GM18498 (cell line): ENCODE measurements around the gene MEGF11.

Source experiments
- ATAC-seq: cut with Tn5 transposase; IDR thresholded peaks from one replicate; pipeline ENCODE4 v1.9.1; 2021; ENCODE audit warnings: mild to moderate bottlenecking, moderate library complexity; ENCODE audit not compliant: unreplicated experiment

Gene MEGF11

DNA sequence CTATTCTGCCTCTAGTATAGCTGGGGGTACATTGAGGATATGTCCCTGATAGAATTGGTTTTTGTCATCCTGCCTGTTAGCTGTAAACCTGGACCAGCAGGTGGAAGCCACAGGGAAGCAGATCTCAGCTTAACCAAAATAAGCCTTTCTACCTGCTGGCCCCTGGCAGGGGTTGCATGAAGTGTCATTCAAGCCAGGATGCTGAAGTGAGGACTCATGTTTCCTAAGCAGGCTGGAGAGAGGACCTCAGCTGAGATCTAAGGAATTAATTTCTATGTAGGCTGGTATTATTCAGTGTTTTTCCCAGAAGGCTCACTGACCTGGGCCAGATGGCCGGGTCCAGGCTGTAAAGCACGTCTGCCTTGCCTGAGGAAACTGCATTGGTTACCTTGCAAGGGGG is 128.9 kb downstream of the MEGF11 start:
- no peak for ATAC-seq

DNA sequence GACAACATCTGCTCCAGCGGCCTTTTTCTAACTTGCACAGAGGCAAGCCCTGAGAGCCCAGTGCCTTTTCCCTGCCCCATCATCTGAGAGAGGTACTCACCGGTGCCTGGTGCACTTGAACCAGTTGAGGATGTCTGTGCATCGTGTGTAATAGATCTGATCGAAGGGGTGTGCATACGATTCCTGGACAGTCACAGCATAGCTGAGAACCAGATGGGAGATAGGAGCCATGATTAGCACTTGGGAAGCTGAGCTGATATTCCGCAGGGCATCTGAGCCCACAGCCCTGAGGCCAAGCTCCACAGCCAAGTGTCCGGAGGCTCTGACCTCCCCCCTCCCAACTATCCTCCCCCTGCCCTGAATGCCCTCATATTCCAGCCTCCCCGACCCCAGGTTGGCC is 129.8 kb downstream of the MEGF11 start:
- no peak for ATAC-seq

DNA sequence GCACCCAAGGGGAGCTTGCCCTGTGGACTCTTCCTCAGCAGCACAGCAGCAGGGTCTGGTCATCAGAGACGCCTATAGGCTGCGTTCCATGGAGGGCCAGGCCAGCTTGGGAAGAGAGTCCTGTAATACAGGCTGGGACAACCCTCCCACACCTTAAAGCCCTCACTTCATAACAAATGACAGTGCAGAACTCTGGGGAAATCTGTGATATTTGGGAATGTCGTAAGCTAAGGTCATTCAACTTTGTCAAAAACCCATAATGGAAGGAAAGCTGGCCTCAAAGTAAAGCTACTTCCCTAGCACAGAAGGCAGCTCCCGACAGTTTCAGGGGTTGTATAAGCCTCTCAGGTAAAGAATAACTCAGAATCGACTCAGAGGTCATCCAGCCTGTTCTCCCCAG is 133.1 kb downstream of the MEGF11 start:
- no peak for ATAC-seq

DNA sequence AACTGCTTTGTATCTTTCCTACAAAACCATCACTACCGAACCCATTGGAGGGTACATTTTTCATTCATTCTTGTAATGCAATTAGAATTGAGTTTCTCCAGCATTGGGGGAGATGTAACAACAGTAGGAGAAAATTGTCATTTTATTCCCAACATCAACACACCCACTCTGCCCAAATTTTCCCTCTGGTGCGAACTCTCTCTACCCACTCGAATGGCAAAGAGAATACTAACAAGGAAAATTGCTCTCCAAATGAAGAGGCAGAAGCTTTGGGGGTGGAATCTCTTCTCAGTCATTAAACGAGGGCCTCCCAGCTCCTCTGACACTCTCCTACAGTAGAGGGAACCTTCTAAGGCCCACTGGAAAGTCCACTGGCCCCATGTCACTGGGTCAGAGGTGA is 135.7 kb downstream of the MEGF11 start:
- ATAC-seq = no peak

DNA sequence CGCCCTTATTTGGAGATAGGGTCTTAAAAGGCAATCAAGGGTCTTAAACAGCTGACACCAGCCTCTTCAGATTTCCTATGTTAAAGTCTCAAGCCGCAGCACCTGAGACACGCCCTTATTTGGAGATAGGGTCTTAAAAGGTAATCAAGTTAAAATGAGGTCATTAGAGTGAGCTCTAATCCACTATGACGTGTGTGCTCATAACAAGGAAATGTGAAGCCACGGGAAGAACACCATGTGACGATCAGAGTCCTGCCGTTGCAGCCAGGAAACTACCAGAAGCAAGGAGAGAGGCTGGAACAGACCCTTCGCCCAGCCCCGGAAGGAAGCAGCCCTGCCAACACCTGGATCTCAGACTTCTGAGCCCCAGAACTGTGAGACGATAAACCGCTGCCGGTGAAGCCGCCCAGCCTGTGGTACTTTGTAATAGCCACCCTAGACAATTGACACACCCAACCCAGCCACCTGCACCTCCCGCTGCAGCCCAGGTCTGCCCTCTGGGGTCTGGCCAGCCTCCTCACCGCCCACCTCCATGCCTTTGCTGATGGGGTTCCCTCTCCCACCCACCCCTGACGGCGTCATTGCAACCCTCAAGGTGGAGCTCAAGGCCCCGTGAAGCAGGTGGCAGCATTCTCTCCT is 137.9 kb downstream of the MEGF11 start:
- ATAC-seq = no peak

DNA sequence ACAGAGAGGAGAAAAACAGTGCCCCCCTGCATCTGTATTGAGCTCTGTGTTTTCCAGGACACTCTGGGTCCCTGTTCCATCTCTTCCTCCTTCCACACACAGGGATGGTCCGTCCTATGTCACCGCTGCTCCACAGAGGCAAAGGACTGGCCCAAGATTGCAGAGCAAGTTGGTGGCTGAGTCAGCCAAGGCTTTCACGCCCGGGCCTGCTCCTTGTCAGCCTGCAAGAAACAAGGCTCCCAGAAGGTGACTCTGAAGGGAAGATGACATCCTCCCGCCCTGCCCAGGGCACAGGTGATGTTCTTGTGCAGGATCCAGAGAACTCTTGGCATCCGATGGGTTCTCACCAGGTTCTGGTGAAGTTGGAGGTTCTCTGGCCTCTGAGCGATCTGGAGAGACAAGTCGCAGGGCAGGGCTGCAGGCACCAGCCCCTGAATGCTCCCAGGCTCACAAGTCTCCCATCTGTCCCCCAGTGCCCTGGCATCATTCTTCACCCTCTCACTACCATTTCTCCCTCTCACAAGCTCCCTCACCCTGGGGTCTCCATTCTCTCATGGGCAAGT is 138.6 kb downstream of the MEGF11 start:
- no peak for ATAC-seq

DNA sequence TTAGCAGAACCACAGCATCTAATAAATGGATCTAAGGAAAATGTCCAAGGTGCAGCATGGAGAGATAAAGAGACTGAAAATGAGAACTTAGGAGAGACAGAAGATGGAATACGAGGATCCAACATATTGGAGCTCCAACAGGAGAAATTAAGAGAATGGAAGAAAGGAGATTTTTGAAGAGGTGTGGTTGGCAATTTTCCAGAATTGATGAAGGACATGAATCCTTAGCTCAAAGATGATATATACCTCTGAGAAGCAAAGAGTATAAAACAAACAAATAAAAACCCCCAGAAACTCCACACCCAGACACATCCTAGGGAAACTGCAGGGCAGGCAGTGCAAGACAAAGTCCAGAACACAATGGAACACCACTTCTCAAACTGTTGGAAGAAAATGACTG is 141.2 kb downstream of the MEGF11 start:
- ATAC-seq = no peak

DNA sequence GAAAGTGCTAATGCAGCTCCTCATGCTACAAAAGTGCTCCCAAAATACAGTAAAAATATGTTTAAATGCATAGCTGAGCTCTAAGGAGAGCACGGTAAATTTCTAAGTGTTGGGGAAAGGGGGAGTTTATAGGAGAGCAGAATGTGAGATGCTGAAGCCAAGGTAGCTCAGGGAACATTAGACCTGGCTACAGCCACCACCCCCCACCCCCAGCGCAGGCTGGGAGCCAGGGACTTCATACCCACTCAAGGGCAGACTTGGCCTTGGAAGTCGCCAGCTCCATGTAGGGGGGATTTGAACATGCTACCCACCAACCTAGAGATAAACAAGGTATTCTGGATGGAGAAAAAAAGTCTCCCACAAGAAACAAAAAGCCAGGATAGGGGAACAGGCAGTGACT is 142.2 kb downstream of the MEGF11 start:
- ATAC-seq = no peak

DNA sequence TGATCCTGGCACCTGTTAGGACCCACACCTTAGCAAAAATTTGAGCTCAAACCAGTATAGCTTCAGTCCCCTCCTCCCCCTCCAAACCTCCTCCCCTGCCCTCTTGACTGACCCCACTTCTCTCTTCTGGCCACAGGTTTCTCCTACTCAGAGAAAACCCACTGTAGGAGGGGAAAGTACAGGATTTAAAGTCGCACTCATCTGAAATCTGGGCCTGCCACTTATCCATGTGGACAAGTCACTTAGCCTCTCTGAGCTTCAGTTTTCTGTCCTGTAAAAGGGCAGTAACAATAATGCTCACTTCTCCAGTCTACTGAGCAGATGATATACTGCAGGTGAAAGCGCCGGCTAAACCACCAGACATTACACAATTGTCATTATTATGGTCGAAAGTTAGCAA is 142.7 kb downstream of the MEGF11 start:
- no peak for ATAC-seq

DNA sequence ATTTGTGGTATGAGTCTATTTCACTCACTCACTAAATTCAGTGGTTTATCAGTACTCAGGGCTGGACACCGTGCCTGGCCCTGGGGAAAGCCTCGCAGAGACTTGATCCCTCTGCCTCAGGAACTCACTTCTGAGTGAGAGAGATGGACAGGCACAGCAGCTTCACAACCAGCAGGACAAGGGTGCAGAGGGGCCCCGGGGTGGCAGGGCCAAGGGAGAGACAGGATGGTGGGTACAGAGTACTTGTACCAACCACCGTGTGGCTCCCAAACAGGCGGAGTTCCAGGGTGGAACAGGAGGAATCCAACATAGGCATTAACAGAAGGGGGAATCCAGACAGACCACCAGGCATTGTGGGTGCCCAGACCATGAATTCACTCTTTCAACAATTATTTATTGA is 143.7 kb downstream of the MEGF11 start:
- no peak for ATAC-seq

DNA sequence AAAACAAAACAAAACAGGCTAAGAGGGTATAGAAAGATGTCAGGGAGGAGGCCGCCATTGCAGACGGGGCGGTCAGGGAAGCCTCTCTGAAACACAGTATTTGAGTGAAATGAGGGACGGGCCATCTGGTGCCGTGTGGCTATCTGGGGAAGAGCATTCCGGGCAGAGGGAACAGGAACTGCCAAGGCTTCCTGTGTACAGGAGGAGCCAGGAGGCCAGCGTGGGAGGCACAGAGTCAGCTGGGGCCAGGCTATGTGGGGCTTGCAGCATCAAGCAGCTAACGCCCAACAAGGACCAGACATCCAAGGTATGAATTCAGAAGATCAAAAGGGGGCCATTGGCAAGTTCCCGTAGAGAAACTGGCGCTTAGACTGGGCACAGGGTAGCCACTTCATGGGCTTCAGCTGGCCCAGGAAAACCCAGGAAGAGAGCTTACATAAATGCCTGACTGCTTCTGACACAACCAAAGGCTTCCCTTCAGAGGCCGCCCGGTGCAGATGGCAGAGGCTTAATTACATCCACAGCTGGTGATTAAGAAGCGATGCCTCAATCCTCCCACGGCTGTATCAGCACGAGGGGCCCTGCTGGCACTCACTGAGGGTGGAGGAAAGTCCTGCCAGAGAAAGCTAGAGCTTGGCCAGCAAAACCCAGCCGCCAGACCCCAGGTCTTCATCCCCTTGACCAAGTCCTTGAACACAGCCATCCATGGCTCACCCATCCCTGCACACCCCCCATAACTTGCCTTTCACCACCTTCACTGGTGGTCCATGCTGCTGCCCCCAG is 144.9 kb downstream of the MEGF11 start:
- ATAC-seq = no peak

DNA sequence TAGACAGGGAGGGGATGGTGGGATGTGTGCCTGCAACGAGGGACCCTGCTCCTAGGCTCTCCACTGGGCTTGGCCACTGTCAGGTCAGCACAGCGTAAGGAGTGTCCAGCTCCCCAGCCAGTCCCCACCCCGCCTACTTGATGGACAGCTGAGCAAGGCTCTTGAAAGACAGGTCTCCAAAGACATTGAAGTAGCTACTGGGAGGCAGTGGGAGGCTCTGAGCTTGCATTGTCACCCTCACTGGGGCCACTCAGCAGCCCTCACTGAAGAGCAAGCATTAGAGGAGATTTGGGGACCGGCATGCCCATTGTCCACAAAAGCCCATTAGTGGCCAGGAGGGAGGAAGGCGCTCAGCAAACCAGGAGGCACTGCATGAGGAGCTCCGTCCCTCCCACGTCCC is 146.5 kb downstream of the MEGF11 start:
- ATAC-seq = no peak

DNA sequence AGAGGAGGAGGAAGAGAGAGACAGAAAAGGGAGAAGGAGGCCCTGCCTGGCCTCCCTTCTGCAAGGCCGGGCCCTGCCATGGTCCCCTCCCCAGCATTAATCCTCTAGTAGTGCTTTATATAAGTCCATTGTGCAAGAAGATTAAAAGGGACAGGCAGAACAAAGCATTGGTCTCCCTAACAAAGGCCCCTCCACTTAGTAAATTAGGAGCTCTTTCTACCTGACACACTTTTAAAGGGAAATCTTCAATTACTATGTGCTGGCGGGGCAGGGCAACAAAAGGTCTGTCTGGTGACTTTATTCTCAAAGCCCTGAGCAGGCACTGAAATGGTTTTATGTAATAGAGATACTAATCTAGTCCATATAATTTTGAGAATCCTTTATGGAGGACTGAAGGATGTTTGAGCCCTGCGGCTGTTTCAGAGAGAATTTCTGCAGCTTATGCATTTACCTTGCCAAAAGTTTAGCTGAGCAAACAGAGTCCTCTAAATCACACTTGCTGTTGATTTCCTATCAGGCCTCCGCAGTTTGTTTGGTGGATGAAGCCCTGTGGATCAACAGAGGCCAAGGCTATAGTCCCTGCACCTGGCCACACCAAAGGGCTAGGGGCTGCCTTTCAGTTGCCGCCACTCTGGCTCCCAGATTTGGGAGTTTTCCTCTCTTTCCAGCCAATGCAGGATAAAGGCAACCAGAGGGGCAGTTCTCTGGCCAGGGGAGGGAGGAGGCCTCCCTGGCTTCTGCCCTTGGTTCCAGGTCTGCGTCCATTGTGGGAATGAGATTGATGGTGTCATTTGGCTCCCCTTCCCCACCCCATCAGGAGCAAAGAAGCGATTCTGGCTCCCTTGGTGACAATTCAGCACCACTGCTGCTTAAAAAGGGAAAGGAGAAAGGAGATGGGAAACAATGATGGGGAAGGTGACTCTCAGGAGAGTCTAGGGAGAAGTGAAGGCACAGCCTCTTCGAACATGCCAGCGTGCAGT is 148.0 kb downstream of the MEGF11 start:
- ATAC-seq = no peak

DNA sequence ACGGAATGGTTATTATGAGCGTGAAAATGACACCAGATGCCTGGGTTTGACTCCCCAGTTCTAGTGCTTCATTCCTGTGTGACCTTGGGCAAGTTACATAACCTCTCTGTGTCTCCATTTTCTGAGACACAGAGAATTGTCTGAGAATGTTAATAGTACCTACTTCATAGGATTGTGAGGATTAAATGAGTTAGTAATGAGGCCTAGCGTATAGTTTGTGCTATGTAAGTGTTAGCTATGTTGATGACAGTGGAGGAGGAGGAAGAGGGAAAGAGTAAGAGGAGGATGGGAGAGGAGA is 150.3 kb downstream of the MEGF11 start:
- no peak for ATAC-seq

DNA sequence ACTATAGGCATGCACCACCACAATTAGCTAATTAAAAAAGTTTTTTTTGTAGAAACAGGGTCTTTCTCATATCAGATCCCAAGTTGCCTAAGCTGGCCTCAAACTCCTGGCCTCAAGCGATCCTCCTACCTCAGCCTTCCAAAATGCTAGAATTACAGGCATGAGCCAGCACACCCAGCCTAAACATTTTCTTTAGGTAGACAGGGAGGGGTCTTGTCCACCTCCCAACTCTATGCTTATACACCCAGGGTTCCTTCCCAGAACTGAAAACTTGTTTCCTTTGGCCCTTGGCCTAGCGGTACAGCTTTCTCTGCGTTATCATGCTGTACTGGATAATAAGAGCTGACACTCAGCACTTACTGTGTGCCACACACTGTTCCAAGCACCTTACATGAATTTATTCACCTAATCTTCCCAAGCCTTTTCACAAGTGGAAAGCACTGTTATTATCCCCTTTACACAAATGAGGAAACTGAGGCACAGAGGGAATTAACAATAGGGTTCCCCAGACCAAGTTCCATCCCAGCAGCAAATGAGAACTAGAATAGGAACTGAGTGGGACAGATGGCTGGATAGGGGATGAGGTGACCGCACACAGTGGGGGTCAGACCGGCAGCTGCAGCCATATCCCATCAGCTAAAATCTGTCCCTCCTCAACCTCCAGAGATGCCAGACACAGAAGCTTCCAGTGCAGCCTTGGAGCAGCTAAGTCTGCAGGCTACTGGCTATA is 150.8 kb downstream of the MEGF11 start:
- no peak for ATAC-seq

DNA sequence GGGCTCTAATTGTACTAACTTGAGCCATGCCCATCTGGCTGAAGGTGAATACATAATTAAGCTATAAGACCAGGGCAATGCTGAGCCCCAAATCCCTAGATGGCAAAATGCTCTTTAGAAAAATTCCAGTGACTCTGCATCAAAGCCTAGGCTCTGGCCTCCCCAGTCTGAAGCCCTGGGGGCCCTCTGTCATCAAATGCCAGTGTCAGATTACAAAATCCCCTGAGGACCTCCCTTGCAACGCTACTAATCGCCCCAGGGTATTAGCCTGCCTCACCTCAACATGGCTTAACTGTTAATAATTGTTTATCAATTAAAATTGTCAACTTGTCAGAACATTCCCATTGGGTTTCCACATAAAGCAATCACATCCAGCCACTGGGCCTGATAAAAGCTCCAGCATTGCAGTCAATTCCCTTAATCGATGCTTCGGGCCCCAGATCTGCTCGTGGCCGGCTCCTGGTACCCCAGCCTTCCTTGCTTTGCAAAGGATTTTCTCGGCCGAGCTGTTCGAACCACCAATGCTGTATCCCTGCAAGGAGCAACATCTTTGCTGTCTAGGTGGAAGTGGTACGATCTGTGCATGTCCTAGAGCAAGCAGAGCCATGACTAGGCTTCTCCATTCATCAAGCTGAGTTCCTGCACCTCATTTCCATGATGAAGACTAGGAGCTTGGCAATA is 151.7 kb downstream of the MEGF11 start:
- no peak for ATAC-seq

DNA sequence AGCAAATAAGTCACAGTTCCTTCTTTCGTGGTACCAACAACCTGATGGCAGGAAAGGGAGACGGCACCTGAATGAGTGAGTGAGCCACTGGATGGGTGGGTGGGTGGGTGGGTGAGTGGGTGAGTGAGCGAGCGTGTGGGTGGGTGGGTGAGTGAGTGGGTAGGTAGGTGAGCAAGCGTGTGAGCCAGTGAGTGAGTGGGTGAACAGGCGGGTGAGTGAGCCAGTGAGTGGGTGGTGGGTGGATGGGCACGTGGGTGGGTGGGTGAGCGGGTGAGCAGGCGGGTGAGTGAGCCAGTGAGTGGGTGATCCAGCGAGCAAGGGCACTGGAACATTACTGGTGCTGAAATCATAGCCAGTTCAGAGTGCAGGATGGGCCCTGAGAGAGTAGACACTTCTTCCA is 152.8 kb downstream of the MEGF11 start:
- ATAC-seq = no peak

DNA sequence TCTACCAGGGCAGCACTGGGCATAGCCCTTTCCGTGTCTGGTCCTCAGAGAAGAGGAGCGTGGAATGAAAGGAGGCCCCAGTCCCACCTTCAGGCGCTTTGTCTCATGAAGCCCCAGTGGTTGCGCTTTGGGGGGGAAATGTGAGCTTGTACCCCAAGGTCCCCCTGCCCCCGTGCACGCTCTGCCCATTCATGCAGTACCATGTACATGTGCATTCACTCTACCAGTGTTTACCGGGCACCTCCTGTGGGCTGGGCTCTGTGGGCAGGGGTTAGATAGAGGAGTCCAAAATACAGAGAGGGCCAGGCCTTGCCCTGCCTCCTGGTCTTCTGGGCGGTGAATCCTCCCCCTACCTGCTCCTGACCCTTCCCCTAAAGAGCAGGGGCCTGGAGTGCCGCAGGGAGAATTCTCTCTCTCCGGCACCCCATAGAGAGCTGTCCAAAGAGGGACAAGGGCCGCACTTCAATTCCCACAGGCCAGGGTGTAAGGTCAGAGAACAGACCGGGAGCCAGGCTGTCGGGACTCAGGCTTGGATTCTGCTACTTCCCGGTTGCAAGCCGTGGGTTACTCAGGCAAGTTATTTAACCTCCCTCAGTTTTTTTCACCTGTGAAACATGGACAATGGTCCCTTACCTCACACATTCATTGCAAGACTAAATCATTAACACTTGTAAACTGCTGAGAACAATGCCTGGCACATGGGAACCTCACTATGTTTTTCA is 153.4 kb downstream of the MEGF11 start:
- no peak for ATAC-seq

DNA sequence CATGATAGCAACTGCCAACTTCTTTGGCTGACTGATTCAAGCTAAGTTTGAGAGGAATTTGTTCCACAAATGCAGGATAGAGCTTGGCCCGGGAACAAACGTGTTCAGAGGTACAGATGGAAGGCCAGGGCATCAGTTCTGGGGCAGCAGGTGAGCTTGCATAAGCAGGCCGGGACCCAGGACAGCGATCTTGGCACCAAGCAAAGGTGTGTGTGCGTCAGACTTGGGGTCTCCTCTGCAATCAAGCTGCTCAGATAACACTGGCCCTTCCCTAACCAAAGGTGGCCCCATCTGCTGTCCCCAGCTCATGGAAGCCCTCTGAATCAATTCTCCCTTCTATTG is 155.6 kb downstream of the MEGF11 start:
- ATAC-seq = no peak
